Measurements from ENCODE around the gene HSF5. TPM values are rescaled to one million over a fixed set of nuclear protein-coding genes. Genes with fewer than 3 reads are reported as not detected.

HSF5 gene
- total RNA-seq, 1 donor from 2014 or later: not detected

DNA sequence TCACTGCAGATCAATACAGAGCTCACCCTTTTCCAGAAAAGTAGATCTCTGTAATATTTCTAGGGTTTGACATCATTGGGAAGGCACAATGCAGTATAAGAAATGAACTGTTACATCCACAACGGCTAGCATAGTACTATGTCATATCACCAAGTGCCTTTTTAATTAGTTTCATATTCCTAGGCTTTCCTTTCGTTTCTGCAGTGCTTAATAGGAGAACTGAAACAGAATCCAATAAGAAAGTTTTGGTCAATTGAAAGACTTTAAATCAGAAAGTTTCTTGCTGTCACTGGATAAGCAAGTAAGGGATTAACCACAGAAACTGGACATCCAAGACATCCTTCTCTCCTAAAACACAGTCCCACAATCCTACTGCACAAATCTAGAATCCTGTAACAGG is 67.4 kb downstream of the HSF5 start:
- no peak overlapping the region for H3K9ac ChIP-seq
- no peak overlapping the region for H3K27ac ChIP-seq
- H3K4me3 Mint-ChIP-seq: no peak overlapping the region
- H3K27me3 ChIP-seq: peaks cover 4% of the 10 kb centered on the region
- peaks cover 28% of the 10 kb centered on the region for H3K4me1 Mint-ChIP-seq
- no peak for DNase-seq (ENCODE audit: low spot score)
- H3K4me3 ChIP-seq: no peak overlapping the region
- no peaks in the 10 kb centered on the region for H3K79me2 ChIP-seq (ENCODE audit: low read depth)
- H3K4me1 ChIP-seq: peaks cover 24% of the 10 kb centered on the region
- H3K27ac Mint-ChIP-seq: no peak overlapping the region
- H3K36me3 Mint-ChIP-seq: no peaks in the 10 kb centered on the region
- peaks cover under 1% of the 10 kb centered on the region for H3K27me3 Mint-ChIP-seq (ENCODE audit: insufficient read depth, low read depth)
- H3K9me3 Mint-ChIP-seq: no peaks in the 10 kb centered on the region
- H3K4me2 ChIP-seq: peak overlapping the region; percentile 65
- no peaks in the 10 kb centered on the region for H3K36me3 ChIP-seq
- TF ChIP-seq EZH2phosphoT487 (IDR thresholded peaks at IDR 0.05): no peak
- TF ChIP-seq EZH2 (IDR thresholded peaks at IDR 0.05): no peak
- TF ChIP-seq, protein P1, sequence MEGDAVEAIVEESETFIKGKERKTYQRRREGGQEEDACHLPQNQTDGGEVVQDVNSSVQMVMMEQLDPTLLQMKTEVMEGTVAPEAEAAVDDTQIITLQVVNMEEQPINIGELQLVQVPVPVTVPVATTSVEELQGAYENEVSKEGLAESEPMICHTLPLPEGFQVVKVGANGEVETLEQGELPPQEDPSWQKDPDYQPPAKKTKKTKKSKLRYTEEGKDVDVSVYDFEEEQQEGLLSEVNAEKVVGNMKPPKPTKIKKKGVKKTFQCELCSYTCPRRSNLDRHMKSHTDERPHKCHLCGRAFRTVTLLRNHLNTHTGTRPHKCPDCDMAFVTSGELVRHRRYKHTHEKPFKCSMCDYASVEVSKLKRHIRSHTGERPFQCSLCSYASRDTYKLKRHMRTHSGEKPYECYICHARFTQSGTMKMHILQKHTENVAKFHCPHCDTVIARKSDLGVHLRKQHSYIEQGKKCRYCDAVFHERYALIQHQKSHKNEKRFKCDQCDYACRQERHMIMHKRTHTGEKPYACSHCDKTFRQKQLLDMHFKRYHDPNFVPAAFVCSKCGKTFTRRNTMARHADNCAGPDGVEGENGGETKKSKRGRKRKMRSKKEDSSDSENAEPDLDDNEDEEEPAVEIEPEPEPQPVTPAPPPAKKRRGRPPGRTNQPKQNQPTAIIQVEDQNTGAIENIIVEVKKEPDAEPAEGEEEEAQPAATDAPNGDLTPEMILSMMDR (IDR thresholded peaks at IDR 0.05): no peak
- H4K20me1 ChIP-seq (ENCODE audit: low read depth): no peaks in the 10 kb centered on the region
- peaks cover 16% of the 10 kb centered on the region for H3F3A ChIP-seq (ENCODE audit: low read depth)
- H3K9me3 ChIP-seq (ENCODE audit: low read depth): no peaks in the 10 kb centered on the region
- H2AFZ ChIP-seq (replicated peaks): no peak overlapping the region

DNA sequence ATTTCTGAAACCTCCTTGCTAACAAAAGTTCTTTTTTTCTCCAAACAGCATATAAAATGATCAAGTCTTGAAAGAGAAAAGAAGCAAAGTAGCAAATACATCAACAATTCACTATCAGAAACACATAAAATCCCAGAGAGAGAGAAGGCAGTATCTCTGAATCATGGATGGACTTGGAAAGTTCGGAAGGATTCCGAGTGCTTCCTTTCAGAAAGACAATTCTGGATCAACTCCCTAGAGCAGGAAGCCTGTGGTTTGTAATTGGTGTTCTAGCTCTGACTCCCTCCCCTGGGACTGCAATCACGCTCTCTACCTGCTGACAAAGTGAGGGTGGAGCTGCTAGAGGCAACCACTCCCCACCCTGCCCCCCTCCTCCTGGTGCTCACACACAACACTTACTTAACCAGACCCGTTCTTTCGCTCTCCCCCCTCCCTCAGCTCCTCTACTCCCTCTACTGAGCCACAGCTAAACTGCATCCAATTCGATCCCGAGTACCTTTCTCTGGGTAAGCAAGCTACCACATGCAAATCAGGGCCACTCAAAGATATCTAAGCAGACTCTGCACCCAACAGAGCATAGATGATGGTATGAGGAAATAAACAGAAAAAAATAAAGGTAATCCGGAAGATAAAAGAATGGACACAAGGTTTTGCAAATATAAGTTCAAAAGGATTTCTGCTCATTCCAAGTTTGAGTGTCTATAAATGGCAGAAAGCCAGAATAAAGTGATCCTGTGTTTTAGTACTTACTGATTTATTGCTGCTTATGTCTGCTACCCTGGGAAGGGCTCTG is 70.7 kb downstream of the HSF5 start, which contains the start of gene RNF43:
TSS of gene RNF43 (minus strand) at position 235 of the 793 bp plus-strand sequence. CDS start 1,957 bp downstream, outside the sequence.
- no peaks in the 10 kb centered on the region for H3K9me3 Mint-ChIP-seq
- peak within 1 kb of the TSS; percentile 84 for H3K4me3 Mint-ChIP-seq
- Histone ChIP-seq H3K9me3 (ENCODE audit: low read depth) (no peaks in the 10 kb centered on the region), H3K4me1 (peaks cover 28% of the 10 kb centered on the region), H3F3A (ENCODE audit: low read depth) (peaks cover 29% of the 10 kb centered on the region), H3K36me3 (no peaks in the 10 kb centered on the region), H3K79me2 (ENCODE audit: low read depth) (no peaks in the 10 kb centered on the region), H2AFZ (replicated peaks) (peak within 1 kb of the TSS; percentile 56), H3K27ac (no peak within 1 kb of the TSS), H4K20me1 (ENCODE audit: low read depth) (no peaks in the 10 kb centered on the region), H3K4me3 (peak within 1 kb of the TSS; percentile 43), H3K27me3 (peaks cover 4% of the 10 kb centered on the region), H3K4me2 (peak within 1 kb of the TSS; percentile 72), H3K9ac (no peak within 1 kb of the TSS)
- peaks cover 3% of the 10 kb centered on the region for H3K27me3 Mint-ChIP-seq (ENCODE audit: insufficient read depth, low read depth)
- no peak for TF ChIP-seq EZH2phosphoT487 (IDR thresholded peaks at IDR 0.05)
- TF ChIP-seq, protein P1 (IDR thresholded peaks at IDR 0.05): peak; percentile 78
- peak within 1 kb of the TSS; percentile 36 for H3K27ac Mint-ChIP-seq
- DNase-seq (ENCODE audit: low spot score): peak; percentile 94
- peaks cover 49% of the 10 kb centered on the region for H3K4me1 Mint-ChIP-seq
- H3K36me3 Mint-ChIP-seq: no peaks in the 10 kb centered on the region

DNA sequence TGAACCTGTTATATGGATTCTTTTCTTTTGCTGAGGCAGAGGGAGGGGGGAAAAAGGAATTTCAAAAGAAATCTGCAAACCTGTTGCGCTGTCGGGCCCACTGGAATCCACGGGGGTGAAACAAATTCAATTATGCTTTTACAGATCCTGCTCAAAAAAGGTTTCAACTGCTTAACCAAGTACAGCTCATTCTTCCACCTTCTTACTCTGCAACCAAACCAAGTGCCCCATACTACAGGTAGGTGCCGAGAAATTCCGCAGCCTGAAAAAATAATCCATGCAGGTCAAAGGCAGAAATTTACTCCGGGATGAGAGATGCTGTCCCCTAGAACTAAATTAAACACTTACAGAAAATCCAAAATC is 71.3 kb downstream of the HSF5 start:
- Histone ChIP-seq H4K20me1 (ENCODE audit: low read depth) (no peaks in the 10 kb centered on the region), H3K27me3 (peaks cover 4% of the 10 kb centered on the region), H3K79me2 (ENCODE audit: low read depth) (no peaks in the 10 kb centered on the region), H3K9me3 (ENCODE audit: low read depth) (no peaks in the 10 kb centered on the region), H3K4me3 (peak overlapping the region; percentile 43), H3K4me1 (peaks cover 22% of the 10 kb centered on the region), H3K36me3 (no peaks in the 10 kb centered on the region), H3K9ac (no peak overlapping the region), H3K4me2 (peak overlapping the region; percentile 72), H3F3A (ENCODE audit: low read depth) (peaks cover 24% of the 10 kb centered on the region), H2AFZ (replicated peaks) (peak overlapping the region; percentile 56), H3K27ac (no peak overlapping the region)
- no peaks in the 10 kb centered on the region for H3K36me3 Mint-ChIP-seq
- TF ChIP-seq EZH2phosphoT487 (IDR thresholded peaks at IDR 0.05) (no peak), EZH2 (IDR thresholded peaks at IDR 0.05) (no peak)
- no peak for DNase-seq (ENCODE audit: low spot score)
- peaks cover 48% of the 10 kb centered on the region for H3K4me1 Mint-ChIP-seq
- H3K27ac Mint-ChIP-seq: peak overlapping the region; percentile 36
- peak overlapping the region; percentile 84 for H3K4me3 Mint-ChIP-seq
- H3K27me3 Mint-ChIP-seq (ENCODE audit: insufficient read depth, low read depth): peaks cover 3% of the 10 kb centered on the region
- no peaks in the 10 kb centered on the region for H3K9me3 Mint-ChIP-seq

DNA sequence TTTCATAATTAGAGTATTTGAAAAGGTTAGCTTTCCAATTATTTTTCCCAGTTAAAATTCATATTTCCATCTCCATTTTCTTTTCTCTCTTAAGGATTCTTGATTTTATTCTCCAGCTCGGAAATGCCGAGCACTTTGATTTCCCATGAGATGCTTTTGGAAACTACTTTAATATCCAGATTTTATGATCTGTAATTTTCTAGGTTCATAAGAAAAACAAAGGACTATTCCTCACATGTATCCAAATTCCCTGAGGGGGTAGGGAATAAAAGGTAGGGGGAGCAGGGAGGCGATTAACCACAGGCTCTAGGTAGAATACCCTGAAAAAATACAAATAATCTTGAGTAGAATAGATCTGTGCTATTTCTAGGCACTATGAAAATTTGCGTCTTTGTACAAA is 71.8 kb downstream of the HSF5 start:
- peak overlapping the region; percentile 15 for H3K27ac Mint-ChIP-seq
- H3K27me3 Mint-ChIP-seq (ENCODE audit: insufficient read depth, low read depth): peaks cover 3% of the 10 kb centered on the region
- Histone ChIP-seq H3K4me1 (peaks cover 17% of the 10 kb centered on the region), H2AFZ (replicated peaks) (no peak overlapping the region), H3K27me3 (peaks cover 4% of the 10 kb centered on the region), H4K20me1 (ENCODE audit: low read depth) (no peaks in the 10 kb centered on the region), H3K4me3 (peak overlapping the region; percentile 43), H3K79me2 (ENCODE audit: low read depth) (no peaks in the 10 kb centered on the region), H3K27ac (no peak overlapping the region), H3K9me3 (ENCODE audit: low read depth) (no peaks in the 10 kb centered on the region), H3K36me3 (no peaks in the 10 kb centered on the region), H3K4me2 (peak overlapping the region; percentile 72), H3K9ac (no peak overlapping the region), H3F3A (ENCODE audit: low read depth) (peaks cover 19% of the 10 kb centered on the region)
- H3K4me1 Mint-ChIP-seq: peaks cover 48% of the 10 kb centered on the region
- H3K4me3 Mint-ChIP-seq: peak overlapping the region; percentile 84
- no peaks in the 10 kb centered on the region for H3K36me3 Mint-ChIP-seq
- TF ChIP-seq, protein P1 (IDR thresholded peaks at IDR 0.05): no peak
- no peak for TF ChIP-seq EZH2 (IDR thresholded peaks at IDR 0.05)
- TF ChIP-seq EZH2phosphoT487 (IDR thresholded peaks at IDR 0.05): no peak
- H3K9me3 Mint-ChIP-seq: no peaks in the 10 kb centered on the region
- no peak for DNase-seq (ENCODE audit: low spot score)

Measured in neural progenitor cell (in vitro differentiated cells).